Stimulated activated CD4-positive, alpha-beta T cell treated with anti-CD3 and anti-CD28 coated beads, Interleukin-1b, Interleukin-23, amount 100 ng/mL, for 4 hours (primary cell): ENCODE results near the gene CKAP5.

Experiments used
- DNase-seq, 2 donors: peaks; one replicate each; pipeline ENCODE4 v3.0.0-alpha.2; 2020; ENCODE audit warnings: low read depth in 2 of 2

Gene CKAP5

GRCh38 chr11:46698597-46698996 is 147.5 kb downstream of the CKAP5 start:
- DNase-seq = no peak

GRCh38 chr11:46697723-46698122 is 148.4 kb downstream of the CKAP5 start:
- no peak for DNase-seq

- no peak for DNase-seq
These were observed 148.8 kb downstream of the CKAP5 start for GRCh38 chr11:46697303-46697702.

GRCh38 chr11:46696212-46696558 is 149.9 kb downstream of the CKAP5 start:
- DNase-seq = no peak

GRCh38 chr11:46695345-46696211 is 150.5 kb downstream of the CKAP5 start:
- no peak for DNase-seq

- DNase-seq = no peak
These were observed 151.5 kb downstream of the CKAP5 start for GRCh38 chr11:46694607-46695006.

GRCh38 chr11:46694072-46694471 is 152.0 kb downstream of the CKAP5 start:
- DNase-seq = no peak

- DNase-seq = no peak
These were observed 152.5 kb downstream of the CKAP5 start for GRCh38 chr11:46693597-46694012.
